Measurements from ENCODE around the gene WWC2.

WWC2 gene

DNA sequence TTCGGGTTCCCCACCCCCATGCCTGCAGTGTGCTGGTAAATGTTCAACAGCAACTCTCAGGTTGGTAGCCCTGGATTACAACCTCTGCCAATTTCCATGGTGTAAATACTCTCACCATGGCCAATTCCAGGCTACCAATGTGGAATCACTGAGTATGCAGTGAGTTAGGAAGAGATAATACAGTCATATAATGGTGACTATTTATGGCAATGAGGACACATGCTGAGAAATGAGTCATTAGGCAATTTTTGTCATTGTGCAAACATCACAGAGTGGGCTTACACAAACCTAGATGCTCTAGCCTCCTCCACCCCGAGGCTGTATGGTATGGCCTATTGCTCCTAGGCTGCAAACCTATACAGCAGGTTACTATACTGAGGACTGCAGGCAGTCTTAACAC is 227.8 kb downstream of the WWC2 start:
- DNase-seq (ENCODE audit: low read depth in 1 of 2, low spot score in 1 of 2) = no peak

DNA sequence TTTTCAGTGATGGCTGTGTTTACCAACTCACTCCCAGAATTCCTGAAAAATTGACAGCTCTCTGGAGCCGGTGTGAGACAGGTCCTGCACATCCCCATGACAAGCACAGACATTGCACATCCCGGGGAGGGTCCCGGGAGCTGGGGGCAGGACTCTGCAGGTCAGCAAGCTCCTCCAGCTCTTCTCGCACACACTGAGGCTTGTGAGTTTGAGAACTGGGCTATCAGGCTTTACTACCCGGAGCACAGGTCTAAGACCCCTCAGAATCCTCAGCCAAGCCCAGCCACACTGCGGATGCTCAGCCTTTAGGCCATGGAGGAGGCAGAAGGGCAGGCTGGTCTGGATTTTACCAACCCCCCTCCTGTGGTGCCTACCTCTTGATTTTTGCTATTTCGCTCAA is 228.8 kb downstream of the WWC2 start:
- DNase-seq (ENCODE audit: low read depth in 1 of 2, low spot score in 1 of 2) = no peak

DNA sequence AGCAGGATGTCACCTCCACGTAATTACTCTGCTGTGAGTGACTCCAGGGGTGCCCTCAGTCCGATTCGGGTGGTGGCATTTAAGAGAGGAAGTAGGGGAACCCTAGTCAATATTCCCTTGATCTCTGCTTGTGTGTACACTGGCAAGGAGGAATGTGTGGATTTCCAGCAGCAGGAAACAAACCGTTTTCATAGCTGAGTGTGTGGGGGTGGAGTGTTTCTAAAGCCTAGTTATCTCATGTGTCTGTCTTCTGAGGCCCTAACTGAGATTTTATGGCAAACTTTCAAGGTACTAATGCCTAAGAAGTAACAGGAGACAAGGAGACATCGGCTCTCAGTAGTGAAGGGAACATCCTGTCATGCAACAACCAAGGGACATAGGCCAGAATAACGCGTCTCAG is 229.8 kb downstream of the WWC2 start:
- DNase-seq (ENCODE audit: low read depth in 1 of 2, low spot score in 1 of 2) = no peak

DNA sequence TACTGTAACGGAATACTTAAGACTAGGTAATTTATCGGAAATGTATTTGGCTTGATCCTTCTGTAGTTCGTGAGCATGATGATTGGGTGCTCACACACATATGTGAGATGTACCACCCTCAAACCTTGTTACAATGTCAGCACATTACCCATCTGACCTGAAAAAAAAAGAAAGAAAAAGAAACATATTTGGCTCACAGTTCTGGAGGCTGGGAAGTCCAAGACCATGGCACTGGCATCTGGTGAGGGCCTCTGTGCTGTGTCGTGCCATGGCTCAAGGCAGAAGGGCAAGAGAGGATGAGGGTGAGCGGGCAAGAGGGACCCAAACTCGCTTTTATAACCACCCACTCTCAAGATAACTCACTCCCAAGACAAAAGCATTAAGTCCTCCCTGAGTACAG is 230.2 kb downstream of the WWC2 start:
- DNase-seq (ENCODE audit: low read depth in 1 of 2, low spot score in 1 of 2) = no peak

DNA sequence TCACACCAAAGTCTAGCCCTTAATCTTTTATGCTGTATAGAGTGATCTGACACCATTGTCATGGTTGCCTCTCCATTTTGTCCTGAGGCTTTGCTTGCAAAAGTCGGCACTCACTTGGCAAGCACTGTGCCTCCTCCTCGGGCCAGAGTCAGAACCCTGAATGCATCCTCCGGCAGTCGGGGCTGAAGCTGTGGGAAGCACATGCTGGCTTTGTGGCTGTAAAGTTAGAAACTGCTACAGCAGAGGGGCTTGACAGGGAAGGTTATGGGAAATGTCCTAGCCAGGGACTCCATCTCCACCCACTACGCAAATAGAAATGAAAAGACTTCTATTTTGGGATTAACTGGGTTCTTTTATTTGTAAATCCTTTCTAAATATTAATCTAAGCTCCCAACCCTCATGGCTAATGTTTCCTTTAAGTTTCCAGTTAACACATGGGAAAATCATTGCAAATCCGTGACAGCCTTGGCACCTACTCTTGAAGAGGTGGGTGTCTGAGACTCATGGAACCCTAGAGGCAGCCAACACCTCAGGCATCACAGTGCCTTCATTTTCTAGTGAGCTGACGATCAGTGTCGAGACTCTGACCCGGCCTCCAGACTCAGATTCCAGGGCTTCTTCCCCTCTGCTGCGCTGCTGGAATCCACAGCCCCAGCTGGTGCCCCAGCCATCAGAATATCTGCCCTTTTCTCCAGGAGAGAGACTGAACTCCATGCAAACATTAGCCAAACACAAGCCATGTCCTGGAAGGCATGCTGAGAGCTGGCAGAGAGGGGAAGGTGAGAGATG is 231.1 kb downstream of the WWC2 start:
- DNase-seq (ENCODE audit: low read depth in 1 of 2, low spot score in 1 of 2) = no peak

DNA sequence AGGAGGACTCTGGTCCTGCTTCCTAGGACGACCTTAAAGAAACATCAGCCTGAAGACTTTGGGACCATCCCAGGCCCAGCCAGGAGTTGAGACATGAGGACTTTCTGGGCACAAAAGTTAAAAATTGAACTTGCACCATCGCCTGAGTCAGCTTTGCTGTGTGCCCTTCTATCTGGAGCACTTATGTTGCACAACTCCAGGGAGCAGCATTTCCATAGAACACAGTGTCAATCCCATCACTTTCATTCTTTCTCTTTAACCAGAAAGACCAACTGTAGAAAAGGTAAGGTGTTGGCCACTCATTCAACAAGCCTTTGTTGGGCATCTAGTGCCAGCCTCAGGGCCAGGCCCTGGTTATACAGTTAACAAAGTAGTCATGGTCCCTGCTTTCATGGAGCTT is 231.8 kb downstream of the WWC2 start:
- no peak for DNase-seq (ENCODE audit: low read depth in 1 of 2, low spot score in 1 of 2)

DNA sequence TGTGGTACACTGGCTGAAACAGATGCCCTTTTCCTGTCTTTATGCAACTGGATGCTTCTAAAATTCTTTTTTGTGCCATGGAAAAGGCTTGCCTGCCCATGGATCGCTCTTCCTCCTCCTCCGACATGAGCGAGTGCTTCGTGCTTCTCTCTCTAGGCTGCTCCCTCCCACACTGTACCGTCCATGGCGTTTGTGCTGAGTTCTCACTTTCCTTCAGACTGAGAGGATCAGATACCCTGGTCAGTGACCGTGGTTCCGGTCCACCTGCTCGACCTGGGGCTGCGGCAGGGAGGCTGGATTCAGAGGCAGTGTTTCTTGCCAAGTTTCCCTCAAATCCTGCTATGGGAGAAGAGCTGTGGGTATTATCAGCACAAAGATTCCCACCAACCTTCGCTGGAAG is 233.4 kb downstream of the WWC2 start:
- DNase-seq (ENCODE audit: low read depth in 1 of 2, low spot score in 1 of 2) = no peak

DNA sequence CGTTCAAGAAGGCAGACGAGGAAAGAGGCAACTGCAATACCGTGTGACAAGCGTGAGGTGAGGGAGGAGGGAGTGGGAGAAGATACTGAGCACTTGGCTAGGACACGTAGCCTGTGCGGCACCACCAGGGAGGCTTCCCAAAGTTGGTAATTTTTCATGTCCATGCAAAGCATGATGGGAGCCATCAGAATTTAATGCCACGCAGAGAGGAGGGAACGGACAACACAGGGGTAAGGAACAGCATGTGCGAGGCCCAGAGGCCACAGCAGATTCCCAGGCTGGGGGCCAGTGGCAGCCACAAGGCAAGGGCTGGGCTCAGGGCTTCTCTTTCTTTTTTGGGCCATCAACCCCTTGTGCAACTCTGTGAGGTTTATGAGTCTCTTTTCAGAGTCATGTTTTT is 234.1 kb downstream of the WWC2 start:
- no peak for DNase-seq (ENCODE audit: low read depth in 1 of 2, low spot score in 1 of 2)

DNA sequence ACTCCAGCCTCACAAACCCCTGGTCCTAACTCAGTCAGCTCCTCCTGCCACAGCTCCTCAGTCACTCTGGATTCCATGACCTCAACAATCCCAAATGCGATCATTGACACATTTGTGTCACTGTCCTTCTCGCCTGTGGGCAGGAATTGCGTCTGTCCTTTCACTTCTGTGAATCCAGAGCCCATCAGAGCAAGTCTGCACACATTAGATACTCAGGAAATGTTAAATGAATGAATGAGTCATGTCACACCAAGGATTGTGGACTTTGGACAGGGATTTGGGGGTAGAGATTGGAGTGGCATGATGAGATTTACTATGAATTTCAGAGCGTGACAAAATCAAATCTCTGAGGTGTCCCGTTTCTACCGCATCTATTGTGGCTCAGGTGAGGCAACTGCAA is 234.9 kb downstream of the WWC2 start:
- DNase-seq (ENCODE audit: low read depth in 1 of 2, low spot score in 1 of 2) = no peak

DNA sequence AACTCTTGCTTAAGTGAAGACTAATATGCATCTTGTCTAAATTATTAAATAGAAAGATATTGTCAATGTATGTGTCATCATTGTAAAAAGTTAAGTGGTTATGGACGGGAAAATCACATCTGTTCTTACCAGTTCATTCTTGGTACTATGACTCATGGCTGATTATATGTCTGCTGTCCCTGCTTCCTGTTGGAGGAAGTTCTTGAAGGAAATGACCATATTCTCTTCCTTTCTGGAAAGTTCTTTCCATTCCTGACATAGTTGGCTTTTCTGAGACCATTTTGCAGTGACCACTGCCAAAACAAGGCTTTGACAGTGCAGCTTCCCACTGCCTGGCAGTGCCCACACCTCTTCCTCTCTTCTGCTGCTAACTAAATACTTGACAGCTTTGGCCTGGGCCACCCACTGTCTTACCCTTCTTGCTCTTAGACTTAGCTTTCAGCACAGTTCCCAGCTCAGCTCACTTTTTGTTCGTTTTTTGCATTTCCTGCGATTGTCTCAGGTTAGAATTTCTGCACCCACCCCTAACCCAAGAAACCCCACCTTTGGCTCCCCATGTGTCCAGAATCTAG is 236.4 kb downstream of the WWC2 start:
- DNase-seq (ENCODE audit: low read depth in 1 of 2, low spot score in 1 of 2) = no peak

DNA sequence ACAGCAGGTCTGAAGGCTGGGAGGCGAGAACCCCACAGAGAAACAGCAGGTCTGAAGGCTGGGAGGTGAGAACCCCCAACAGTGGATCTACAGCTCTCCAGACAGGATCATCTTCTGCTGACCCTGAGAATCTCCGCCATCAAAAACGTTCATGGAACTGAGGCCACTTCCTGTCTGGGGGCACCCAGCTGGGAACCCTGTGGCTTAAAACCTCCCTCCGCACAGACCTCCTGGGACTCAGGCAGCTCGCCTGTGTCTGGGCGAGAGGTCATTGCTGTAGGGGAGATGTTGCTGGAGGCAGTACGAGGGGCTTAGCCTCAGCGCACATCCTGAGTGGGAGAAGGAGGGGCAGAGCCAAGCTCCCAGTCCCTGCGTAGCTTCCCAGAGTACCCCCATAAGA is 238.3 kb downstream of the WWC2 start:
- DNase-seq (ENCODE audit: low read depth in 1 of 2, low spot score in 1 of 2) = no peak

DNA sequence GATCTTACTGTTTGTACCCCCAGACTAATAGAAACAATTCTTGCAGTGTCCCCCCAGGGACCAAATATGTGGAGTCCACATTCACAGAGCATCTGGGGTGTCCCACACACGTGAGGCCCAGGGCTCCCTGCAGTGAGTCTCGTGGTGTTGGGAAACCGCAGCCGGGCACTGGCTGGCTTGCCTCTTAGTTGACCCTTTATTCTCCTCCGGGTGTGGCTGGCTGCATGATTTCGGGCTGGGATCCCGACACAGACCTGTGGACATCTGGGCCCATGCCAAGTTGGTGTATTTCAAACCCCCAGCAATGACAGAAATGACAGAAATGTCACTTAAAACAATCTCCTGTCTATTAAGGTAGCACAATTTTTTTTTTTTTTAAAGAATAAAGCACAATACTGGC is 238.8 kb downstream of the WWC2 start:
- no peak for DNase-seq (ENCODE audit: low read depth in 1 of 2, low spot score in 1 of 2)

DNA sequence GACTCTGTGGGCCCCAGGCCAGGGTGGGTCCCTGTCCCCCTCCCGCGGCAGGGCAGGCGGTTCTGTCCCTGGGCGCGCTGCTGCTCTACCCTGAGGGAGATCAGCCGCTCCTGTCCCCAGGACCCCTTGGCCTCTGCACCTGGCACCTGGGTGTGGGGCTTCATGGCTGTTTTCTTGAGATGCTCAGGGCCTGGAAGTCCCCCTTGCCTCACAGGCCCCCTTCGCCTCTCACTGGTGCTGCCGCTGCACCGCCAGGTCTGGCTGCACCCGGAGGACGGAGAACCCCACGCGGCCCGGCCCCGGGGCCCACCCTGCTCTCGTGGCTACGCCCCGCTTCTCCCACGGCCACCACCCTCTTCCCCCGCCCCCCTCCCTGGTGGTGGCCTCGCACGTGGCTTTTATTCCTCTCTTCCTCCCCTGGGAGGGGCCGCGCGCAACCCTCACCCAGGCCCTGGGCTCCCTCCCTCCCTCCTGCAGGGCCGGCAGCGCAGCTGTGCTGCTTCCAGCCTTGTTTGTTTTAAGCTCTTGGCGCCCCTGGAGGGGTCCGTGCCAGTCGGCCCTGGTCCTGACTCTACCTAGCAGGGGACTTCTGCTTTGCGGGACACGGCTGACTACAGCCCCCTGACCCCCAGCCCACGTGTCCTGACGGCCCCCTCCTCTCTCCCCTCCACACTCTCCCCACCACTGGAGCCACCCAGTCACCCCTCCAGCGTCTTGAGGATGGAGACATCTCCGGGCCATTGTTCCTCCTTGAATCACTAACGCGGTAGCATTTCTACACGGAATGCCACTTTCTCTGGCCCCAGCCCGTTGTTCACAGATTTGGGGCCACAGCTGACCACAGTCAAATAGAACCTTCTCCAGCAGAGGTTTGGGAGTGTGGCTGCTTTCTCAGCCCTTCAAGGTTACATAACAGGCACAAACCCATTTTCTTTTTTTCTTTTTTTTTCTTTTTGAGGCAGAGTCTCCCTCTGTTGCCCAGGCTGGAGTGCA is 243.8 kb downstream of the WWC2 start:
- no peak for DNase-seq (ENCODE audit: low read depth in 1 of 2, low spot score in 1 of 2)

DNA sequence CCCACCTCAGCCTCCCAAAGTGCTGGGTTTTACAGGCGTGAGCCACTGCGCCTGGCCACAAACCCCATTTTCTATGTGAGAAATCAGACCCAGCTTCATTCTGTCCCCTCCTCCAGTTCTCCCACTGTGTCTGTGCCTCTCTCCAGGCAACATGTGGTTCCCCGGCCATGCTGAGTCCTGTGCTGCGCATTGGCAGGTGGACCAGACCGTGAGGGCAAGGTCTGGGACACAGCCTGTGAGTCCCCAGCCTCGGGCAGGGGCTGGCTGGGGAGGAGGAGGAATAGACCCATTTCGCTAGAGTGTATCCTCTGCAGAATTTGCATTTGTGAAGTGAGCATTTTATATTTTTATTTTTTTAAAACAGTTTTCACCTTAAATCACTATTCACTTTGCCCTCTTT is 244.7 kb downstream of the WWC2 start:
- no peak for DNase-seq (ENCODE audit: low read depth in 1 of 2, low spot score in 1 of 2)

DNA sequence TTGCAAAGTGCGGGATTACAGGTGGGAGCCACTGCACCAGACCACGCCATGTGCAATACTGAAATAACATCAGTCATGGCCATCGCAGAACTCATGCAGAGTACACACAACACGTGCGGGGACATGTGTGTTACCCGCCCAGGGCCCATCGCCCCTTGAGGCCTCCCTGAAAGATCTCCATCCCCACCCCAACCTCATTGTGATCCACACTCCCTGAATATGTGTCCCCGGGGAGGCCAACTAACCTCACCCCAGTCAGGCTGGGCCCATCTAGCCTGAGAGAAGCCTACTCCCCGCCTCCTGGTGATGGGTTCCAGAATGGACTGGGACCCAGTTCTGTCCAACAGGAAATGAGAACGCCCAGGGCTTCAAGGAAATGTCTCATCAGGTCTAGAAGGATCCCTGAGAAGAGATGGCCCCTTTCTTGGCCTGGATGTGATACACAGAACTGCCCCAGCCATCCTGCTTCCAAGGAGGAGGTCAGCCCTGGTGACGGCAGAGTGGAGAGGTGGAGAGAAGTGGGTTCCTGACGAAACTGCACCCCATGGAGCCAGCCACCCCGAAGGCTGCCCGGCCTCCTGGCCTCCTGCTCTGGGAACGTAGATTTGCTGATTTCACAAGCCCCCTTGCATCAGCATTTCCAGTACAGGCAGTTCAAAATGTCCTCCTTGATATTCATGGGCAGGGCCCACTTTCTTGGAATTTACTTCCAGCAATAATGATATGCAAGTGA is 245.6 kb downstream of the WWC2 start:
- no peak for DNase-seq (ENCODE audit: low read depth in 1 of 2, low spot score in 1 of 2)

DNA sequence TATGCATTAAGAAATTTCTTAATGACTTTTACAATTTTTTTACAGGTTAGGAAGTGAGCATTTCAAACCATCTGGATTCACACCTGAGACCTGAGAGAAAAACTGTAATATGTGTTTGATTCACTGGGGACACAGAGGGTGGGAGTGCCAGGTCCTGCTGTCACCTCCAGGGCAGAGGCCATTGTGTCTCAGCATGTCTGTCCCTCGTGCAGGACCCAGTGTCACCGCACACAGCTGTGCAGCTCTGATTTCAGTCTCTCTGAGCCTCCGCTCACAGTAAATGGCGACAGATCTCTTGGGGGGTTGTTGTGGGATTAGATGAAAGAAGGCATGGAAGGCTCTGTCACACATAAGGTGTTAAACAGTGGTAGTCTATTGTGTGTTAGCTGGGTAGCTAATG is 246.2 kb downstream of the WWC2 start:
- no peak for DNase-seq (ENCODE audit: low read depth in 1 of 2, low spot score in 1 of 2)

DNA sequence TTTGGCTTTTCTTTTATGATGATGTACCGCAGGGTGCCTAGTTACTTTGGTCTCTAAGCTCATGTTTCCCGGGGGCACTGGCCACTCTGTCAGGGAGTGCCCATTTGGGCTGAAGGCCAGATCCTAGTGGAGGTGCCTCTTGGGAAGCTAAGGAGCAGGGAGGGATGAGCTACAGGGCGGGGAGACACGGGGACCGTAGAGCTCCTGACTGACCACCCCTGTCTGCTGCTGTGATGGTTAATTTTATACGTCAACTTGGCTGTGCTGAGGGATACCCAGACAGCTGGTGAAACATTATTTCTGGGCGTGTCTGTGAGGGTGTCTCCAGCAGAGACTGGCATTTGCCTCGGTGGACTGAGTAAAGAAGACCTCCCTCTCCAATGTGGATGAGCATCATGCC is 248.1 kb downstream of the WWC2 start:
- DNase-seq (ENCODE audit: low read depth in 1 of 2, low spot score in 1 of 2) = no peak

DNA sequence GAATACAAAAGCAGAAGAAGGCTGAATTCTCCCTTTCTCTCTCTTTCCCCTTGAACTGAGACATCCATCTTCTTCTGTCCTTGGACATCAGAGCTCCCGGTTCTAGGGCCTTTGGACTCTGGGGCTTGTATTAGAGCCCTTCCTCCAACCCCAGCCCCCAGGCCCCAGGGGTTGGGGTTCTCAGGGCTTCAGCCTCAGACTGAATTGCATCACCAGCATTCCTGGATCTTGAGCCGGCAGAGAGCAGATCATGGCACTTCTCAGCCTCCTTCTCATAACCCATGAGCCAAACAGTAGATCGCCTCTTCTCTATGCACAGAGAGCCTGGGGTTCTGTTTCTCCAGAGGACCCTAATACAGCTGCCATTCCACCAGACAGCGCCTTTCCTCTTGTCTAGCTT is 248.5 kb downstream of the WWC2 start:
- DNase-seq (ENCODE audit: low read depth in 1 of 2, low spot score in 1 of 2) = no peak

DNA sequence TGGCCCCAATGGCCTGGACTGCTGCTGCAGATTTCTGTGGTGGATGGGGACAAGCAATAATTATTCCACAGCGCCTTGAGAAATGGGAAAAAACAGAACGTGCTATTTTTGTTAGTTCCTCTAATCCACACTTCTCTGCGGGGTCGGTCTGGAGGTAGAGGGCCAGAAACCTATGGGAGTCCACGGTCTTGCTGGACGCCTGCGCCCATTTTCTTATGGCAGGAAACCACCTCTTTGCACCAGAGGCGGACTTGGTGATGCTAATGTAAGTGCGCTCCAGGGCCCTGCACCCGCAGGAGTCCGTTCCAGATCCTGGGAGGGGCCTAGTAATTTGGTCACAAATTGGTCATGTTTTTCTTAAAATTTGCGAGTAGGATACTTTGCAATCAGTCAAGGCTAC is 249.1 kb downstream of the WWC2 start:
- no peak for DNase-seq (ENCODE audit: low read depth in 1 of 2, low spot score in 1 of 2)

DNA sequence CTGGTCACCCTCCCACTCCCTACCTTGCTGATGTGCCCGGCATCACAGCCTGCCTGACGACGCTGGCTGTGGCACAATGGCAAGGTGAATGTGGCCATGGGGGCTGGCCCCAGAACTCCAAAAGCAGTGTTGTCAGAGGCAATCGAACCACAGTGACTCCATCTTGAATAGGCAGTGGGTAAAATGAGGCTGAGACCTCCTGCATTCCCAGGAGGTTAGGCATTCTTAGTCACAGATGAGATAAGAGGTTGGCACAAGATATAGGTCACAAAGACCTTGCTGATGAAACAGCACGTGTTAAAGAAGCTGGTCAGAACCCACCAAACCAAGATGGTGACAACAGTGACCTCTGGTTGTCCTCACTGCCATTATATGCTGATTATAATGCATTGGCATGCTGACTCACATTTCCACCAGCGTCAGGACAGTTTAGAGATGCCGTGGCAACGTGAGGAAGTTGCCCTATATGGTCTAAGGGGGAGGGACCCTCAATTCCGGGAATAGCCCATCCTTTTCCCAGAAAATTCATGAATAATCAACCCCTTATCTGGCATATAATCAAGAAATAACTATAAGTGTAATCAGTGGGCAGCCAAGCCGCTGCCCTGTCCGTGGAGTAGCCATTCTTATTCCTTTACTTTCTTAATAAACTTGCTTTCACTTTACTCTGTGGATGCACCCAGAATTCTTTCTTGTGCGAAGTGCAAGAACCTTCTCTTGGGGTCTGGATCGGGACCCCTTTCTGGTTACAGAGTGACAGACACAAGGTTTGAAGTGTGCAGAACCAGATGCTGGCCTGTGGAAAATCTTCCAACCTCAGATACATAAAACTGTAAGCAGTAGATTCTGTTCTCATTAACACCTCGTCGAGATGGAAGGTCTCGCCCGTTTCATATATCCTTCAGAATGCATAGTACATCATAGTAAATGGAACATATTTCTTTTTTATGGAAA is 249.9 kb downstream of the WWC2 start:
- no peak for DNase-seq (ENCODE audit: low read depth in 1 of 2, low spot score in 1 of 2)
